Left colon (tissue), 2 donors: ENCODE measurements around the gene POLDIP2. TPM values are rescaled to one million over a fixed set of nuclear protein-coding genes. Genes with fewer than 3 reads are reported as not detected.

Experiments used
- ATAC-seq: fragments of 200-7000 bp; cut with Tn5 transposase; one replicate; pipeline ENCODE4 v1.9.1; 2020; ENCODE audit warnings: mild to moderate bottlenecking, moderate library complexity
- DNase-seq, 2 donors: peaks; one replicate each; pipeline ENCODE4 v3.0.0-alpha.2; 2020
- intact Hi-C, 2 donors: fragments of 100-400 bp; cut with DNase I in 1 of 2; cut with micrococcal nuclease in 1 of 2; formaldehyde crosslinking; loops; one replicate each; pipeline versions ENCODE4 v1.11.2 to v1.14.0; 2022; cut with DNase I, micrococcal nuclease
- total RNA-seq, 2 donors: library from RNA; stranded (reverse); fragmentation: NEBNext Ultra II Directional; extraction: Animal tissue kit (Norgen Biotek cat#: 25700); gene quantifications; one replicate each; pipeline ENCODE4 v1.2.1, GENCODE V29; 2021
- donor health status: DM: no; HTN: no; CAD: no.
- donor health status: DM: yes; HTN: yes; CAD: no.

POLDIP2 gene
- total RNA-seq, 2 donors from 2014 or later = 80.6 to 82.5 TPM

GRCh38 chr17:28369684-28370034 is 12.3 kb upstream of the POLDIP2 start:
- intact Hi-C loops = no loop called here
- no peak for DNase-seq
- ATAC-seq = no peak

- intact Hi-C loops = no loop called here
- no peak for ATAC-seq
- DNase-seq = no peak
These were observed 11.8 kb upstream of the POLDIP2 start for GRCh38 chr17:28368915-28369683.

GRCh38 chr17:28368306-28368831 is 11.0 kb upstream of the POLDIP2 start:
- ATAC-seq (no peak), DNase-seq (no peak)
- intact Hi-C loops = no loop called here

GRCh38 chr17:28367641-28368305 is 10.4 kb upstream of the POLDIP2 start:
- no peak for DNase-seq
- ATAC-seq = no peak
- intact Hi-C loops = no loop called here

- no peak for ATAC-seq
- DNase-seq = no peak
- intact Hi-C loops = no loop called here
These were observed 9.3 kb upstream of the POLDIP2 start for GRCh38 chr17:28366605-28367004.

- ATAC-seq (no peak), DNase-seq (no peak)
- intact Hi-C loops = no loop called here
These were observed 8.2 kb upstream of the POLDIP2 start for GRCh38 chr17:28365487-28365886.

GRCh38 chr17:28364665-28365363 is 7.5 kb upstream of the POLDIP2 start, which contains the start of gene SEBOX:
SEBOX (minus strand) TSS chr17:28365199; CDS start chr17:28365151, 48 bp downstream.
- ATAC-seq (no peak), DNase-seq (no peak)
- intact Hi-C loops = no loop called here

GRCh38 chr17:28363776-28364650 is 6.7 kb upstream of the POLDIP2 start:
- no peak for DNase-seq
- intact Hi-C loops = no loop called here
- no peak for ATAC-seq

GRCh38 chr17:28363186-28363585 is 5.9 kb upstream of the POLDIP2 start:
- DNase-seq (no peak), ATAC-seq (no peak)
- intact Hi-C loops = no loop called here

GRCh38 chr17:28357901-28358197 is 522 bp upstream of the POLDIP2 start:
- ATAC-seq = no peak
- intact Hi-C loops = no loop called here

GRCh38 chr17:28350271-28350670 is 7.1 kb downstream of the POLDIP2 start:
- intact Hi-C loops = no loop called here
- no peak for ATAC-seq
- no peak for DNase-seq

More at GRCh38 chr17:28357901-28358197, 522 bp upstream of the POLDIP2 start:
- DNase-seq = no peak

GRCh38 chr17:28348979-28349378 is 8.3 kb downstream of the POLDIP2 start:
- ATAC-seq (no peak), DNase-seq (no peak)
- intact Hi-C loops = no loop called here

GRCh38 chr17:28347261-28347891 is 10.0 kb downstream of the POLDIP2 start:
- ATAC-seq = no peak
- no peak for DNase-seq
- intact Hi-C loops = no loop called here

- intact Hi-C loops = no loop called here
- peak; percentile 35 for ATAC-seq
- DNase-seq = no peak
These were observed 10.5 kb downstream of the POLDIP2 start for GRCh38 chr17:28346746-28347246.

GRCh38 chr17:28346199-28346580 is 11.1 kb downstream of the POLDIP2 start:
- intact Hi-C loops = no loop called here
- DNase-seq (no peak), ATAC-seq (no peak)

GRCh38 chr17:28345419-28346198 is 11.7 kb downstream of the POLDIP2 start:
- intact Hi-C loops = no loop called here
- DNase-seq (no peak), ATAC-seq (peak; percentile 15)

- DNase-seq (no peak), ATAC-seq (no peak)
- intact Hi-C loops = no loop called here
These were observed 12.9 kb downstream of the POLDIP2 start for GRCh38 chr17:28344435-28344901.
